ENCODE data around the gene RNF180. TPM values are rescaled to one million over a fixed set of nuclear protein-coding genes. Genes with fewer than 3 reads are reported as not detected.

The RNF180 gene
- total and polyA plus RNA-seq, 2 of the 8 experiments (the other 6 are each of a cell fraction or from before 2014, with no cell fraction given), result 0.39 to 2.3 TPM

DNA sequence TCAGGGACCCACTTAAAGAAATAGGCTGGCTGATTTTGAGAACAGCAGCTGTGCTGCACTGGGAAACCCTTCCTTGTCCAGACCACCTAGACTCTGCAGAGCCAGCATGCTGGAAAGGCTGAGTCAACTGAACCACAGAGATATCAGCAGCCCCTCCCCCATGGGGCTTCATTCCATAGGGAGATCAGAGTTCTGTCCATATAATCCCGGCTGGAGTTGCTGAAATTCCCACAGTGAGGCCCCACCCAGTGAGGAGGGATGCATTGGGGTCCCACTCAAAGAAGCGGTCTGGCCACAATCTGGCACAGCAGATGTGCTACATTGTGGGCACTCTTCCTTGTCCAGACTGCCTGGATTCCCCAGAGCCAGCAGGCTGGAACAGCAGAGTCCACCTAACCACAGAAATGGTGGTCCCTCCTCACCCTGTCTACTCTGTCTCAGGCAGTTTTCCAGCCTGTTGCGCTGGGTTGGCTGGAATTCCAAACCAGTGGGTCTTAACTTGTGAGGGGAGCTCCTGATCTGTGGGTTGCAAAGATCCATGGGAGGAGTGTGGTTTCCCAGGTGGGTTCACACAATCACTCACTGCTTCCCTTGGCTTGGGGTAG is 127.1 kb downstream of the RNF180 start (continued):
- TF ChIP-seq, protein P1, sequence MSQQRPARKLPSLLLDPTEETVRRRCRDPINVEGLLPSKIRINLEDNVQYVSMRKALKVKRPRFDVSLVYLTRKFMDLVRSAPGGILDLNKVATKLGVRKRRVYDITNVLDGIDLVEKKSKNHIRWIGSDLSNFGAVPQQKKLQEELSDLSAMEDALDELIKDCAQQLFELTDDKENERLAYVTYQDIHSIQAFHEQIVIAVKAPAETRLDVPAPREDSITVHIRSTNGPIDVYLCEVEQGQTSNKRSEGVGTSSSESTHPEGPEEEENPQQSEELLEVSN (IDR thresholded peaks at IDR 0.05), result no peak
- TF ChIP-seq RNF2 (IDR thresholded peaks at IDR 0.05; ENCODE audit: borderline replicate concordance, low read depth, low read length, missing control alignments, poor library complexity, severe bottlenecking) (no peak), CTBP2 (IDR thresholded peaks at IDR 0.05; ENCODE audit: borderline replicate concordance, insufficient read depth, insufficient read length, low read length) (no peak), SP4 (IDR thresholded peaks at IDR 0.05; ENCODE audit: low read length) (no peak), SIN3A (conservative IDR thresholded peaks at IDR 0.05 in 1 of 2, IDR thresholded peaks at IDR 0.05 in 1 of 2; ENCODE audit: low read depth in 1 of 2, low read length in 2 of 2) (no peak), TBP (IDR thresholded peaks at IDR 0.05; ENCODE audit: low read depth, low read length) (no peak), GABPA (IDR thresholded peaks at IDR 0.05; ENCODE audit: borderline replicate concordance, insufficient read depth, low read length) (no peak)
